Prostate gland (tissue), 2 donors: ENCODE data around the gene SLC26A11. TPM values are rescaled to one million over a fixed set of nuclear protein-coding genes. Genes with fewer than 3 reads are reported as not detected.

Source experiments
- DNase-seq: peaks from one replicate; pipeline ENCODE4 v3.0.0-alpha.2; 2019; ENCODE audit warnings: low spot score
- H3K27ac ChIP-seq, 2 donors: fragments of 200-600 bp; sonication (generic); 2 replicates each; pipeline ENCODE4 v1.5.1; 2017 to 2019
- H3K27me3 ChIP-seq: fragments of 200-600 bp; sonication (generic); replicated peaks from 2 replicates; pipeline ENCODE4 v1.5.1; 2019; ENCODE audit not compliant: insufficient read depth
- H3K36me3 ChIP-seq, 2 donors: fragments of 200-600 bp; sonication (generic); 1 replicate in 1 of 2; 2 replicates in 1 of 2; pipeline versions ENCODE4 v1.5.1 to v1.8.1; 2017 to 2019
- H3K4me1 ChIP-seq: fragments of 200-600 bp; sonication (generic); replicated peaks from 2 replicates; pipeline ENCODE4 v1.5.1; 2019
- H3K4me3 ChIP-seq, 2 donors: fragments of 200-600 bp; sonication (generic); 2 replicates each; pipeline ENCODE4 v1.5.1; 2017 to 2019
- H3K9me3 ChIP-seq: fragments of 200-600 bp; sonication (generic); 2 replicates; pipeline ENCODE4 v1.5.1; 2017
- POLR2A ChIP-seq: fragments of 450-650 bp; IDR thresholded peaks from one replicate; pipeline ENCODE4 v1.6.1; 2016; ENCODE audit warnings: antibody characterized with exemption, mild to moderate bottlenecking
- POLR2AphosphoS5 ChIP-seq: sonication (generic); formaldehyde crosslinking; IDR thresholded peaks from one replicate; pipeline ENCODE4 v1.6.1; 2017; ENCODE audit warnings: antibody characterized with exemption
- WGBS: methylation state at CpG from one replicate; pipeline ENCODE4 v1.1.5; 2018; 5-methylcytosine and 5-hydroxymethylcytosine counted together
- intact Hi-C: fragments of 100-400 bp; cut with DNase I; formaldehyde crosslinking; loops from one replicate; pipeline ENCODE4 v1.14.2; 2022
- total RNA-seq, 2 donors: library from RNA; depleted of rRNA; stranded (reverse); fragments of >200 nt; gene quantifications; one replicate each; pipeline ENCODE4 v1.1.0, GENCODE V29; 2016
- TF ChIP-seq, protein P1 (sequence below), 4 experiments: fragments of 200-600 bp in 2 of 4; fragments of 450-650 bp in 2 of 4; sonication (generic) in 2 of 4; IDR thresholded peaks; 1 replicate in 3 of 4; 2 replicates in 1 of 4; pipeline ENCODE4 v1.5.1; 2016 to 2019; ENCODE audit warnings: antibody characterized with exemption in 4 of 4, mild to moderate bottlenecking in 2 of 4, moderate library complexity in 2 of 4

Gene SLC26A11
- total RNA-seq, 2 donors from 2014 or later = 16.9 to 32.4 TPM

- Histone ChIP-seq H3K4me1 (no peaks in the 10 kb centered on the region), H3K27me3 (no peaks in the 10 kb centered on the region), H3K27ac (no peak overlapping the region), H3K4me3 (no peak overlapping the region), H3K36me3 (peaks cover 6 to 21% of the 10 kb centered on the region in 2 donors), H3K9me3 (no peaks in the 10 kb centered on the region)
- DNase-seq = no peak
- 88% methylated on average over 8 of the region's 8 CpGs for WGBS
- intact Hi-C loops = no loop called here
- TF ChIP-seq POLR2A (no peak), POLR2AphosphoS5 (no peak)
- TF ChIP-seq, protein P1, sequence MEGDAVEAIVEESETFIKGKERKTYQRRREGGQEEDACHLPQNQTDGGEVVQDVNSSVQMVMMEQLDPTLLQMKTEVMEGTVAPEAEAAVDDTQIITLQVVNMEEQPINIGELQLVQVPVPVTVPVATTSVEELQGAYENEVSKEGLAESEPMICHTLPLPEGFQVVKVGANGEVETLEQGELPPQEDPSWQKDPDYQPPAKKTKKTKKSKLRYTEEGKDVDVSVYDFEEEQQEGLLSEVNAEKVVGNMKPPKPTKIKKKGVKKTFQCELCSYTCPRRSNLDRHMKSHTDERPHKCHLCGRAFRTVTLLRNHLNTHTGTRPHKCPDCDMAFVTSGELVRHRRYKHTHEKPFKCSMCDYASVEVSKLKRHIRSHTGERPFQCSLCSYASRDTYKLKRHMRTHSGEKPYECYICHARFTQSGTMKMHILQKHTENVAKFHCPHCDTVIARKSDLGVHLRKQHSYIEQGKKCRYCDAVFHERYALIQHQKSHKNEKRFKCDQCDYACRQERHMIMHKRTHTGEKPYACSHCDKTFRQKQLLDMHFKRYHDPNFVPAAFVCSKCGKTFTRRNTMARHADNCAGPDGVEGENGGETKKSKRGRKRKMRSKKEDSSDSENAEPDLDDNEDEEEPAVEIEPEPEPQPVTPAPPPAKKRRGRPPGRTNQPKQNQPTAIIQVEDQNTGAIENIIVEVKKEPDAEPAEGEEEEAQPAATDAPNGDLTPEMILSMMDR (IDR thresholded peaks at IDR 0.05) = no peak
These were observed 26.5 kb downstream of the SLC26A11 start for GRCh38 chr17:80246726-80247125.

DNA sequence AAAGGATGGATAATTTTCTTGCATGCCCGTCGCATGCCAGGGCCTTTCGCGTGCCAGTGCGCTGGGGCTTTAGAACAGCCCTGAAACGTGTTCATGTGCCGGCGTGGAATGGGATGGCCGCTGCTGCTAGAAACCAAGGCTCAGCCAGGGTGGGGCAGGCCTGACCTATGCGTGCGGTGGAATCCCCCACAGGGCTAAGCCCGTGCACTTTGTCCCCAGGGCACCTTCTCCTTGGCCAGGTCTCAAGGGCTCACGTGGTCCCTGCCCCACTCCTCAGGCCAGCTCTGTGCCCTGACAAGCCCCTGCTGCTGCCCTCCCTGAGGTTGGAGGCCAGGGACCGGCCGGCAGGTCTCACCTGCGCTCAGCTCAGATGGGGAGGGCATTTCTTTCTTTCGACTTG is 27.3 kb downstream of the SLC26A11 start:
- H3K9me3 ChIP-seq = no peaks in the 10 kb centered on the region
- no peaks in the 10 kb centered on the region for H3K4me1 ChIP-seq
- H3K4me3 ChIP-seq = no peak overlapping the region
- no peaks in the 10 kb centered on the region for H3K27me3 ChIP-seq
- TF ChIP-seq POLR2AphosphoS5 (no peak), POLR2A (no peak)
- TF ChIP-seq, protein P1 (IDR thresholded peaks at IDR 0.05) = no peak
- no peak for DNase-seq
- no peak overlapping the region for H3K27ac ChIP-seq
- peaks cover 6 to 13% of the 10 kb centered on the region in 2 donors for H3K36me3 ChIP-seq
- WGBS = 95% methylated on average over 17 of the region's 17 CpGs
- intact Hi-C loops = no loop called here

GRCh38 chr17:80248001-80248893 is 28.0 kb downstream of the SLC26A11 start:
- WGBS = 91% methylated on average over 23 of the region's 23 CpGs
- DNase-seq = no peak
- peaks cover 6 to 13% of the 10 kb centered on the region in 2 donors for H3K36me3 ChIP-seq
- intact Hi-C loops = no loop called here
- H3K27ac ChIP-seq = no peak overlapping the region
- H3K4me3 ChIP-seq = no peak overlapping the region
- TF ChIP-seq POLR2AphosphoS5 = no peak
- TF ChIP-seq, protein P1 (IDR thresholded peaks at IDR 0.05) = no peak
- TF ChIP-seq POLR2A = no peak
- H3K9me3 ChIP-seq = no peaks in the 10 kb centered on the region
- H3K4me1 ChIP-seq = no peaks in the 10 kb centered on the region
- H3K27me3 ChIP-seq = no peaks in the 10 kb centered on the region

DNA sequence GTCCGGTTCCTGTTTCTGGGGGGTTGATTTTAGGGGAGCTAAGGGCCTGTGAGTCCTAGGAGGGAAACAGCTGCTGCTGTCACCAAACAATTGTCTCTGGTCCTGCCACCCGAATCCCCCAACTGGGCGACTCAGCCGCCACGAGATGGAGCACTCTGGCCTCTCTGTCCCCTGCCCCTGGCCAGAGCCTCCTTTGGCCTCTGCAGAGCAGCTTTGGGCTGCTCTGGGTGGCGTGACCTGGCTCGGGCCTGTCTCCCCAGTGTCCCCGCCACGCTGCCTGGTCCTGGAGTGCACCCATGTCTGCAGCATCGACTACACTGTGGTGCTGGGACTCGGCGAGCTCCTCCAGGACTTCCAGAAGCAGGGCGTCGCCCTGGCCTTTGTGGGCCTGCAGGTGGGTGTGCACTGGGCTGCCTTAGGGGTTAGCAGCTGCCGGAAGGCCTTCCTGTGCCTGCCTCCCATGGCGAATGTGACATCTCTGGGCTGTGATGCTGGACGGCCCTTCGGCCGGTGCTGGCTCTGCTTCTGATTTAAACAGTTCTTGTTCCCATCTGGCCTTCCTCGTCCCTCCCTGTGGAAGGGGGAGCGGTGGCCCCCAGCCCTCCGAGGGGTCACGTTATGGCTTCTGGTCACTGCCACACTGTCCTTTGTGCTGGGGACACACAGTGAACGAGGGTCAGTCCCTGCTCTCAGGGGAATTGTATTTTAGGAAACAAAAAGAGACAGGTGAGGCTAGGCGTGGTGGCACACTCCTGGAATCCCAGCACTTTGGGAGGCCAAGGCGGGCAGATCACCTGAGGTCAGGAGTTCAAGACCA is 28.9 kb downstream of the SLC26A11 start:
- no peaks in the 10 kb centered on the region for H3K27me3 ChIP-seq
- H3K9me3 ChIP-seq = no peaks in the 10 kb centered on the region
- DNase-seq = no peak
- no peak overlapping the region for H3K27ac ChIP-seq
- TF ChIP-seq POLR2AphosphoS5 (no peak), POLR2A (no peak)
- TF ChIP-seq, protein P1 (IDR thresholded peaks at IDR 0.05) = no peak
- no peak overlapping the region for H3K4me3 ChIP-seq
- no peaks in the 10 kb centered on the region for H3K4me1 ChIP-seq
- intact Hi-C loops = no loop called here
- peaks cover 6 to 13% of the 10 kb centered on the region in 2 donors for H3K36me3 ChIP-seq
- WGBS = 90% methylated on average over 26 of the region's 26 CpGs
